Caco-2 (cell line): ENCODE data around the gene OXNAD1. TPM values are rescaled to one million over a fixed set of nuclear protein-coding genes. Genes with fewer than 3 reads are reported as not detected.

Experiments used
- BruUV-seq: library from RNA; stranded (reverse); fragments of 400-500 nt; replicated peaks from 2 replicates; lab custom pipeline; 2021; lab: Mats Ljungman, UMichigan
- CTCF ChIA-PET: fragments of 300-600 bp; sonication (Branson Sonifier 250); formaldehyde crosslinking; loops from one replicate; lab custom pipeline; 2022; ENCODE audit warnings: antibody characterized with exemption; lab: Charles Lee
- POLR2A ChIA-PET: fragments of 300-600 bp; sonication (Branson Sonifier 250); formaldehyde crosslinking; loops from one replicate; lab custom pipeline; 2022; ENCODE audit warnings: antibody characterized with exemption; lab: Charles Lee
- DNase-seq, 2 experiments: peaks; one replicate each; pipeline versions ENCODE4 v3.0.0 to v3.0.0-alpha.2; 2020 to 2022
- H3K27me3 ChIP-seq: replicated peaks from 2 replicates; pipeline ENCODE4 v1.6.0; 2011; ENCODE audit warnings: low read length; ENCODE audit not compliant: control insufficient read depth, insufficient read depth
- H3K36me3 ChIP-seq: 2 replicates; pipeline ENCODE4 v1.5.1; 2011; ENCODE audit warnings: low read length; ENCODE audit not compliant: control insufficient read depth, insufficient read depth
- H3K4me1 ChIP-seq: fragments of 250-450 bp; sonication (Bioruptor Pico); 2 replicates; pipeline ENCODE4 v1.5.1; 2020; ENCODE audit warnings: mild to moderate bottlenecking
- H3K4me3 ChIP-seq: 2 replicates; pipeline ENCODE4 v1.5.1; 2011; ENCODE audit warnings: low read depth, mild to moderate bottlenecking, control low read depth, low read length
- H3K9me3 ChIP-seq: fragments of 250-450 bp; sonication (Bioruptor Pico); 2 replicates; pipeline ENCODE4 v1.5.1; 2020; ENCODE audit warnings: mild to moderate bottlenecking, moderate library complexity
- H3K27ac Mint-ChIP-seq: one replicate; pipeline ENCODE4 v1.8.0; 2022; ENCODE audit warnings: mixed read lengths; ENCODE audit not compliant: unreplicated experiment
- H3K27me3 Mint-ChIP-seq: one replicate; pipeline ENCODE4 v1.8.0; 2022; ENCODE audit warnings: mixed read lengths; ENCODE audit not compliant: insufficient read depth, unreplicated experiment
- H3K36me3 Mint-ChIP-seq: one replicate; pipeline ENCODE4 v1.8.0; 2022; ENCODE audit warnings: mild to moderate bottlenecking, mixed read lengths; ENCODE audit not compliant: insufficient read depth, unreplicated experiment
- H3K4me1 Mint-ChIP-seq: one replicate; pipeline ENCODE4 v1.8.0; 2022; ENCODE audit warnings: low read depth, mixed read lengths; ENCODE audit not compliant: unreplicated experiment
- H3K4me3 Mint-ChIP-seq: one replicate; pipeline ENCODE4 v1.8.0; 2022; ENCODE audit warnings: mild to moderate bottlenecking, moderate library complexity, mixed read lengths; ENCODE audit not compliant: unreplicated experiment
- H3K9me3 Mint-ChIP-seq: one replicate; pipeline ENCODE4 v1.8.0; 2022; ENCODE audit warnings: mixed read lengths; ENCODE audit not compliant: unreplicated experiment
- CTCF ChIP-seq, 2 experiments: fragments of 200-600 bp in 1 of 2; IDR thresholded peaks; 1 replicate in 1 of 2; 2 replicates in 1 of 2; pipeline versions ENCODE4 v1.5.1 to v1.8.0; 2011 to 2022; ENCODE audit warnings: antibody characterized with exemption in 1 of 2, control low read depth in 1 of 2, inconsistent platforms in 1 of 2, low read depth in 1 of 2, low read length in 1 of 2, mild to moderate bottlenecking in 1 of 2, moderate library complexity in 1 of 2; ENCODE audit not compliant: insufficient read depth in 1 of 2, severe bottlenecking in 1 of 2, unreplicated experiment in 1 of 2
- intact Hi-C: fragments of 100-400 bp; cut with micrococcal nuclease; formaldehyde crosslinking; loops from one replicate; pipeline ENCODE4 v1.10.0; 2022; ENCODE audit not compliant: unreplicated experiment
- total RNA-seq: library from RNA; stranded (reverse); gene quantifications from 2 replicates; pipeline ENCODE4 v1.2.3, GENCODE V29; 2022

The OXNAD1 gene
- total RNA-seq, 1 experiment from 2014 or later, result 20.0 TPM

- Histone ChIP-seq H3K4me1 (0 out of 2 replicates have a peak, but pooled peaks cover 6% of the 10 kb centered on the region), H3K36me3 (peaks cover 3% of the 10 kb centered on the region)
Measured at GRCh38 chr3:16326724-16327349, 61.8 kb downstream of the OXNAD1 start.

DNA sequence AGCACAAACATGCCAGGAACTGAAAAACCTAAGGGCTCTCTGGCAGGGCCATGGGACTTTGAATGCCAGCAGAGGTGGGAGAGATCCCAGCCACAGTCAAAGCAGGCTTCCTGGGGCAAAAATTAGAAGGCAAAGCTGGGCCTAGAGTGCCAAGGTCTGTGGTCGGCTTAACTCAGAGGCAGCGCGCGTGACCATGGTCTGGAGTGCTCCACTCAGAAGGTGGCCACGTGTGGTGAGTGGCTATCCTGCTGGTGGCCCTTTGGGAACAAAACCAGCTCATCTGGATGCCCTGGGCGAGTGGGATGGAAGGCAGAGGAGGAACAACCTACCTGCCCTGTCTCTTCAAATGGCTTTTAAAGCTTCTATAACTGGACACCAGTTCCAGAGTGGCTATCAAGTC lies 63.1 kb downstream of the OXNAD1 start:
- intact Hi-C loops, result no loop called here
- H3K36me3 ChIP-seq, result peaks cover 3% of the 10 kb centered on the region
- H3K4me3 ChIP-seq, result no peak overlapping the region
- ChIA-PET POLR2A (no interaction called here), CTCF (no interaction called here)
- DNase-seq, result no peak
- Mint-ChIP-seq H3K27me3 (no peaks in the 10 kb centered on the region), H3K27ac (no peak overlapping the region), H3K4me3 (no peak overlapping the region), H3K36me3 (peaks cover 34% of the 10 kb centered on the region), H3K4me1 (peaks cover 14% of the 10 kb centered on the region), H3K9me3 (peaks cover 21% of the 10 kb centered on the region)
- no peak for TF ChIP-seq CTCF (IDR thresholded peaks at IDR 0.05; ENCODE audit: insufficient read depth in 1 of 2, low read depth in 1 of 2, low read length in 1 of 2, severe bottlenecking in 1 of 2, unreplicated experiment in 1 of 2)
- BruUV-seq, result no TSS peak
- peaks cover 12% of the 10 kb centered on the region; the same call in 1 of the 2 replicates for H3K4me1 ChIP-seq
- H3K27me3 ChIP-seq, result no peaks in the 10 kb centered on the region
- H3K9me3 ChIP-seq, result peaks cover 15% of the 10 kb centered on the region

More at GRCh38 chr3:16326724-16327349, 61.8 kb downstream of the OXNAD1 start:
- Histone ChIP-seq H3K9me3 (peaks cover 13% of the 10 kb centered on the region), H3K27me3 (no peaks in the 10 kb centered on the region), H3K4me3 (no peak overlapping the region)
- intact Hi-C loops, result no loop called here
- H3K9me3 Mint-ChIP-seq, result peaks cover 8% of the 10 kb centered on the region
- DNase-seq, result no peak
- no peak for TF ChIP-seq CTCF (IDR thresholded peaks at IDR 0.05; ENCODE audit: insufficient read depth in 1 of 2, low read depth in 1 of 2, low read length in 1 of 2, severe bottlenecking in 1 of 2, unreplicated experiment in 1 of 2)
- peaks cover 26% of the 10 kb centered on the region for H3K36me3 Mint-ChIP-seq
- no peaks in the 10 kb centered on the region for H3K27me3 Mint-ChIP-seq
- POLR2A ChIA-PET, result no interaction called here
- H3K4me1 Mint-ChIP-seq, result peaks cover 6% of the 10 kb centered on the region
- CTCF ChIA-PET, result no interaction called here
- BruUV-seq, result no TSS peak
- H3K4me3 Mint-ChIP-seq, result no peak overlapping the region
- H3K27ac Mint-ChIP-seq, result no peak overlapping the region

DNA sequence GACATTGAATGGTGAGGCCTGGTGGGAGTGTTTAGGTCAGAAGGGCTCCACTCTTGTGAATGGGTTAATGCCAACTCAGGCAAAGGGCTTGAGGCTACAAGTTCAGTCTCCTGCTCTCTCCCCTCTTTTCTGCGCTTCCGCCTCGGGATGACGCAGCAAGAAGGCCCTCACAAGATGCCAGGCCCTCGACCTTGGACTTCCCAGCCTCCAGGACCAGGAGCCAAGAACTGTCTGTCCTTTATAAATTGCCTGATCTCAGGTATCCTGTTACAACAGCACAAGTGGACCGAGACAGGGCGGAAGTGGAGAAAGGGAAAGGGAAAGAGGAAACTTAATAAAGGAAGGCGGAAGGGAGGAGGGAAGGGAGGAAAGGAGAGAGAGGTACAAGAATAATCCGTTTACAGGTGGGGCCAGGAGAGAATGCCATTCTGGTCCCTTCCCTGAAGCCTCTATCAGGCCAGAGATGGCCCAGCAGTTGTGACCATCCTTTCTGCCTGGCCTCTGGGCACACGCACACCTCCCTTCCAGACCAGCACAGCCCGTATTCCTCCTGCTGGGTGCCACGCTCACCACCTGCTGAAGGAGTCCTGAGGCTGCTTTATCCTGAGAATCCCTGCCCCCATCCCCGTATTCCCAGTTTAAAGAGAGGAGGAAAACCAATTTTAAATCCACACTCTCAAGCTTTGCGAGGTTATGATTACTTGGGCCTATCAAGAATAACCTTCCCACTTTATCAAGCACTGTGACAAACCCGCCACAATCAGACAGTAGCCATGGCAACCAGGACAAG lies 64.2 kb downstream of the OXNAD1 start:
- Histone ChIP-seq H3K4me3 (no peak overlapping the region), H3K27me3 (no peaks in the 10 kb centered on the region), H3K4me1 (peaks cover 16% of the 10 kb centered on the region; the same call in 1 of the 2 replicates), H3K9me3 (peaks cover 15% of the 10 kb centered on the region), H3K36me3 (peaks cover 3% of the 10 kb centered on the region)
- intact Hi-C loops, result no loop called here
- Mint-ChIP-seq H3K4me3 (no peak overlapping the region), H3K36me3 (peaks cover 27% of the 10 kb centered on the region), H3K27ac (no peak overlapping the region), H3K27me3 (no peaks in the 10 kb centered on the region), H3K9me3 (peaks cover 21% of the 10 kb centered on the region), H3K4me1 (peaks cover 14% of the 10 kb centered on the region)
- no peak for TF ChIP-seq CTCF (IDR thresholded peaks at IDR 0.05; ENCODE audit: insufficient read depth in 1 of 2, low read depth in 1 of 2, low read length in 1 of 2, severe bottlenecking in 1 of 2, unreplicated experiment in 1 of 2)
- no peak for DNase-seq
- BruUV-seq, result no TSS peak
- ChIA-PET CTCF (no interaction called here), POLR2A (no interaction called here)
